IMR-90 (cell line): ENCODE measurements around the gene SH3GL2. TPM values are rescaled to one million over a fixed set of nuclear protein-coding genes. Genes with fewer than 3 reads are reported as not detected.

Experiments
- ATAC-seq: fragments of 200-7000 bp; cut with Tn5 transposase; 2 replicates; pipeline ENCODE4 v1.9.1; 2020; ENCODE audit warnings: low read depth, mild to moderate bottlenecking, moderate library complexity
- BruUV-seq: library from RNA; stranded (reverse); fragments of 400-500 nt; replicated peaks from 2 replicates; lab custom pipeline; 2021; lab: Mats Ljungman, UMichigan
- CTCF ChIA-PET: fragments of 300-600 bp; formaldehyde crosslinking; extraction: SDS; loops from one replicate; lab custom pipeline; 2021; ENCODE audit warnings: antibody characterized with exemption; lab: Yijun Ruan, JAX
- POLR2A ChIA-PET: fragments of 300-600 bp; sonication (Branson Sonifier 250); formaldehyde crosslinking; loops from one replicate; lab custom pipeline; 2022; ENCODE audit warnings: antibody characterized with exemption; ENCODE audit not compliant: unreplicated experiment; lab: Charles Lee
- DNase-seq: peaks from one replicate; pipeline ENCODE4 v3.0.0; 2013
- H2AFZ ChIP-seq: replicated peaks from 2 replicates; pipeline ENCODE3; 2013; ENCODE audit warnings: low read length, mild to moderate bottlenecking; ENCODE audit not compliant: poor library complexity
- H2AK5ac ChIP-seq: 2 replicates; pipeline ENCODE4 v1.6.1; 2013; ENCODE audit warnings: low read depth, low read length, inconsistent platforms
- H2AK9ac ChIP-seq: replicated peaks from 2 replicates; pipeline ENCODE3; 2013; ENCODE audit warnings: mild to moderate bottlenecking, low read depth, low read length, moderate library complexity; ENCODE audit not compliant: poor library complexity
- H2BK120ac ChIP-seq: 2 replicates; pipeline ENCODE4 v1.6.1; 2013; ENCODE audit warnings: low read depth, low read length, inconsistent platforms
- H2BK15ac ChIP-seq: 3 replicates; pipeline ENCODE4 v1.6.1; 2013; ENCODE audit warnings: low read depth, low read length, inconsistent platforms
- H2BK20ac ChIP-seq: 2 replicates; pipeline ENCODE4 v1.6.1; 2013; ENCODE audit warnings: low read depth, mild to moderate bottlenecking, inconsistent platforms, low read length, moderate library complexity
- H2BK5ac ChIP-seq: 2 replicates; pipeline ENCODE4 v1.6.1; 2013; ENCODE audit warnings: mild to moderate bottlenecking, low read depth, low read length, inconsistent platforms; ENCODE audit not compliant: poor library complexity, severe bottlenecking
- H3K14ac ChIP-seq: replicated peaks from 2 replicates; pipeline ENCODE4 v1.6.1; 2013; ENCODE audit warnings: low read depth, low read length, inconsistent platforms
- H3K18ac ChIP-seq: 2 replicates; pipeline ENCODE4 v1.6.1; 2013; ENCODE audit warnings: low read depth, low read length, control low read depth
- H3K23ac ChIP-seq: 2 replicates; pipeline ENCODE4 v1.6.1; 2013; ENCODE audit warnings: low read depth, low read length, inconsistent platforms
- H3K27ac ChIP-seq: 2 replicates; pipeline ENCODE4 v1.5.1; 2013; ENCODE audit warnings: mild to moderate bottlenecking, control low read depth, low read length; ENCODE audit not compliant: insufficient read depth
- H3K27me3 ChIP-seq: 2 replicates; pipeline ENCODE4 v1.6.1; 2013; ENCODE audit warnings: low read length; ENCODE audit not compliant: control insufficient read depth, insufficient read depth
- H3K36me3 ChIP-seq: 2 replicates; pipeline ENCODE4 v1.6.1; 2013; ENCODE audit warnings: low read length, mixed read lengths; ENCODE audit not compliant: control insufficient read depth, insufficient read depth
- H3K4ac ChIP-seq: 2 replicates; pipeline ENCODE4 v1.6.1; 2013; ENCODE audit warnings: low read depth, low read length, inconsistent platforms
- H3K4me1 ChIP-seq: 2 replicates; pipeline ENCODE4 v1.6.1; 2013; ENCODE audit warnings: low read length, mixed read lengths; ENCODE audit not compliant: control insufficient read depth, insufficient read depth
- H3K4me2 ChIP-seq: 2 replicates; pipeline ENCODE4 v1.6.1; 2013; ENCODE audit warnings: low read depth, mild to moderate bottlenecking, control low read depth, low read length, moderate library complexity
- H3K4me3 ChIP-seq: 2 replicates; pipeline ENCODE4 v1.5.1; 2013; ENCODE audit warnings: low read depth, mild to moderate bottlenecking, control low read depth, low read length, moderate library complexity; ENCODE audit not compliant: insufficient read depth
- H3K56ac ChIP-seq: 2 replicates; pipeline ENCODE4 v1.6.1; 2013; ENCODE audit warnings: low read length, inconsistent platforms; ENCODE audit not compliant: insufficient read depth; ENCODE audit errors: extremely low read depth
- H3K79me1 ChIP-seq, 2 experiments: 2 replicates each; pipeline ENCODE4 v1.6.1; 2013; ENCODE audit warnings: low read length in 2 of 2, inconsistent platforms in 1 of 2, low read depth in 1 of 2
- H3K9ac ChIP-seq: 2 replicates; pipeline ENCODE4 v1.6.1; 2013; ENCODE audit warnings: low read depth, low read length, control low read depth
- H3K9me1 ChIP-seq: 2 replicates; pipeline ENCODE4 v1.6.1; 2013; ENCODE audit warnings: low read length, inconsistent platforms; ENCODE audit not compliant: insufficient read depth
- H3K9me3 ChIP-seq: 2 replicates; pipeline ENCODE4 v1.6.1; 2013; ENCODE audit warnings: low read length; ENCODE audit not compliant: control insufficient read depth, insufficient read depth
- H4K20me1 ChIP-seq: 2 replicates; pipeline ENCODE4 v1.6.1; 2013; ENCODE audit warnings: low read length, inconsistent platforms; ENCODE audit not compliant: insufficient read depth
- H4K5ac ChIP-seq: 2 replicates; pipeline ENCODE4 v1.6.1; 2013; ENCODE audit warnings: mild to moderate bottlenecking, low read depth, low read length, control low read depth
- H4K8ac ChIP-seq, 2 experiments: 2 replicates each; pipeline ENCODE4 v1.6.1; 2013; ENCODE audit warnings: low read depth in 2 of 2, low read length in 2 of 2, control low read depth in 1 of 2, inconsistent platforms in 1 of 2
- H4K91ac ChIP-seq: 2 replicates; pipeline ENCODE4 v1.6.1; 2013; ENCODE audit warnings: low read depth, low read length, inconsistent platforms; ENCODE audit not compliant: insufficient read depth
- CHD1 ChIP-seq: IDR thresholded peaks from 2 replicates; pipeline ENCODE4 v1.6.1; 2012; ENCODE audit warnings: low read depth, low read length, improper control_type of control experiment
- SMC3 ChIP-seq: fragments of 150-350 bp; IDR thresholded peaks from 2 replicates; pipeline ENCODE4 v1.6.1; 2016; ENCODE audit warnings: low read depth, mild to moderate bottlenecking, antibody characterized with exemption, low read length, moderate library complexity
- WGBS, 2 experiments: methylation state at CpG; one replicate each; pipeline versions ENCODE4 v1.1.5 to v1.1.7; 2013; ENCODE audit warnings: missing lambda C conversion rate in 2 of 2; ENCODE audit not compliant: insufficient read length in 1 of 2; ENCODE audit errors: extremely low coverage in 2 of 2; 5-methylcytosine and 5-hydroxymethylcytosine counted together
- dilution Hi-C: fragments of 300-500 bp; cut with HindIII; formaldehyde crosslinking; loops from one replicate; pipeline ENCODE4 v1.14.3; 2018; ENCODE audit warnings: low sequenced_read_pairs; ENCODE audit not compliant: unreplicated experiment
- in situ Hi-C: fragments of 300-500 bp; cut with MboI; formaldehyde crosslinking; loops from 3 replicates; pipeline ENCODE4 v1.14.3; 2019; ENCODE audit warnings: low sequenced_read_pairs, inconsistent platforms, mixed read lengths
- intact Hi-C: fragments of 100-400 bp; cut with micrococcal nuclease; formaldehyde crosslinking; loops from 2 replicates; pipeline ENCODE4 v1.10.0; 2022
- polyA plus RNA-seq, 3 experiments: library from polyadenylated mRNA; depleted of rRNA; stranded (reverse); fragments of >200 nt; gene quantifications; 2 replicates each; pipeline ENCODE4 v1.2.3, GENCODE V29; 2012; ENCODE audit warnings: low replicate concordance in 1 of 3
- total RNA-seq: library from RNA; depleted of rRNA; stranded (reverse); fragments of >200 nt; gene quantifications from 2 replicates; pipeline ENCODE4 v1.2.3, GENCODE V29; 2012

Gene SH3GL2
- total and polyA plus RNA-seq, 2 of the 4 experiments (the other 2 are of a cell fraction) = under 0.01 to 0.05 TPM

DNA sequence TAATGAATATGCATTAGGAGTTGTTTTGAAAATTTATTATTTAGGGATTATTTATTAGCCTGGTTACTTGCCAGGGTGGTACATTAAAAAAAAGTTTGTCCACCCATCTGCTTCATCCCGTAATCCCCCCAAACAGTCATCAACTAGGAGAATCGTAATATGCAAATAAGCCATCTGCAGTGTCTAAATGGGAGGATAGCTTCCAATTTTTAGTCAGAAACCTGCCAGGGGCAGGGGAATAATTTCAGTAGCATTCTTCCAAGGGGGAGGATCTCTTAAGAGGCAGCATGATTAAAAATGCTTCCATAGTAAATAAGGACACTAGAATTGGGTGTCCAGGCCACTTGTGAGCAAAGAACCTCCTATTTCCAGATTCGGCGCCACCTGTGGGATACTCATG is 43.3 kb downstream of the SH3GL2 start:
- H3K56ac ChIP-seq = no peak overlapping the region
- dilution Hi-C loops = no loop called here

More for the DNA sequence above, 43.3 kb downstream of the SH3GL2 start:
- Histone ChIP-seq H3K18ac (no peak overlapping the region), H2BK5ac (no peak overlapping the region), H2BK120ac (no peak overlapping the region), H3K4me3 (no peak overlapping the region), H4K20me1 (no peaks in the 10 kb centered on the region), H2AFZ (no peak overlapping the region), H3K9me3 (no peaks in the 10 kb centered on the region), H2AK9ac (no peak overlapping the region), H3K4ac (no peak overlapping the region), H2BK15ac (no peak overlapping the region), H3K14ac (no peak overlapping the region), H4K5ac (no peak overlapping the region), H3K9me1 (no peaks in the 10 kb centered on the region; the same call in 1 of the 2 replicates), H3K4me2 (no peak overlapping the region), H3K23ac (no peak overlapping the region), H4K8ac (no peak overlapping the region), H3K27ac (no peak overlapping the region), H3K4me1 (peaks cover 2% of the 10 kb centered on the region; the same call in 1 of the 2 replicates), H4K91ac (no peak overlapping the region), H3K27me3 (peaks cover 4% of the 10 kb centered on the region; the same call in 1 of the 2 replicates), H2AK5ac (no peak overlapping the region), H2BK20ac (no peak overlapping the region), H3K79me1 (no peaks in the 10 kb centered on the region), H3K9ac (no peak overlapping the region), H3K36me3 (no peaks in the 10 kb centered on the region)
- intact Hi-C loops (no loop called here), in situ Hi-C loops (no loop called here)
- TF ChIP-seq SMC3 = no peak
- TF ChIP-seq CHD1 = no peak
- no peak for DNase-seq
- no CpG with 5 or more reads among the region's 4 CpGs for WGBS, 2 experiments
- no TSS peak for BruUV-seq
- ChIA-PET CTCF (no interaction called here), POLR2A (no interaction called here)
- no peak for ATAC-seq
